Anterior cingulate cortex (tissue), 58 donors: ENCODE results near the gene MYO9A.

Experiments
- DNase-seq, 58 donors: peaks; one replicate each; lab custom pipeline; 2025; lab: John Stamatoyannopoulos, UW

MYO9A gene

GRCh38 chr15:72141171-72142084 lies 23.5 kb upstream of the MYO9A start:
- DNase-seq: no peak

GRCh38 chr15:72140088-72140487 lies 22.1 kb upstream of the MYO9A start:
- no peak for DNase-seq

- no peak for DNase-seq
Observed at GRCh38 chr15:72139667-72140066, 21.7 kb upstream of the MYO9A start.

GRCh38 chr15:72136170-72137051 lies 18.5 kb upstream of the MYO9A start:
- DNase-seq: no peak

- no peak for DNase-seq
Observed at GRCh38 chr15:72135719-72136118, 17.8 kb upstream of the MYO9A start.

- no peak for DNase-seq
Observed at GRCh38 chr15:72133211-72133610, 15.3 kb upstream of the MYO9A start.

- DNase-seq: no peak
Observed at GRCh38 chr15:72131922-72132321, 14.0 kb upstream of the MYO9A start.

GRCh38 chr15:72130272-72130671 lies 12.3 kb upstream of the MYO9A start:
- no peak for DNase-seq

GRCh38 chr15:72128359-72128758 lies 10.4 kb upstream of the MYO9A start:
- no peak for DNase-seq

GRCh38 chr15:72127724-72128322 lies 9.9 kb upstream of the MYO9A start:
- DNase-seq: no peak

- DNase-seq: no peak
Observed at GRCh38 chr15:72124218-72124617, 6.3 kb upstream of the MYO9A start.

- peak in 23 of 58 donors; percentile 24 to 91 (median 66) for DNase-seq
Observed at GRCh38 chr15:72117486-72118016, 399 bp downstream of the MYO9A start.

- DNase-seq: peak in 29 of 58 donors; percentile 6 to 52 (median 33)
Observed at GRCh38 chr15:72116731-72117485, 1.0 kb downstream of the MYO9A start.

GRCh38 chr15:72113347-72114031 lies 4.5 kb downstream of the MYO9A start:
- no peak for DNase-seq

GRCh38 chr15:72112805-72113204 lies 5.1 kb downstream of the MYO9A start:
- DNase-seq: no peak

GRCh38 chr15:72112116-72112515 lies 5.8 kb downstream of the MYO9A start:
- no peak for DNase-seq

GRCh38 chr15:72110355-72110754 lies 7.6 kb downstream of the MYO9A start:
- DNase-seq: no peak

GRCh38 chr15:72106068-72106467 lies 11.9 kb downstream of the MYO9A start:
- no peak for DNase-seq

GRCh38 chr15:72105111-72105510 lies 12.8 kb downstream of the MYO9A start:
- no peak for DNase-seq
